NCI-H2107 treated with DMSO at 0.1 percent for 48 hours (cell line): Measurements from ENCODE around the gene OR8D2.

Experiments
- DNase-seq: peaks from one replicate; lab custom pipeline; 2025; ENCODE audit not compliant: unreplicated experiment; lab: John Stamatoyannopoulos, UW

OR8D2 gene

GRCh38 chr11:124320097-124320496 is at the start of gene OR8D2:
Gene OR8D2, minus strand, starts transcription at chr11:124320197. Its CDS starts 0 bp downstream, at chr11:124320197.
- DNase-seq, result no peak

DNA sequence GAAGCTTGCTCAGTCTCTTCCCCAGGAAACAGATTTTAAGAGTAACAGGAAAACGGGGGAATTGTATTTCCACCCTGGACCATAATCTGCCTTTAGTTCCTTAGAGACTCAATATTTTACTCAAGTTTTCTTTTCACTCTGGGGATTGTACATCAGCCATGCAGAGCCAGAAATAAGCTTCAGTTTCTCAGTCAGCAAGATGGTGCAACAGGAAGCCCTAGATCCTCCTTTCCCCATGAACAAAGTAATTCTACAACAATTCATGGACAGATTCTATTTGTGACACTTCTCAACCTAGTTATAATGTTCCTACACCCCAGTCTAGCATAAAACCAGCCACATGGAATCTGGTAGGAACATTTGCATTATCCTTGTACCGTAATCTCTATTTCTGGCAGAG is 39.6 kb upstream of the OR8D2 start:
- no peak for DNase-seq

DNA sequence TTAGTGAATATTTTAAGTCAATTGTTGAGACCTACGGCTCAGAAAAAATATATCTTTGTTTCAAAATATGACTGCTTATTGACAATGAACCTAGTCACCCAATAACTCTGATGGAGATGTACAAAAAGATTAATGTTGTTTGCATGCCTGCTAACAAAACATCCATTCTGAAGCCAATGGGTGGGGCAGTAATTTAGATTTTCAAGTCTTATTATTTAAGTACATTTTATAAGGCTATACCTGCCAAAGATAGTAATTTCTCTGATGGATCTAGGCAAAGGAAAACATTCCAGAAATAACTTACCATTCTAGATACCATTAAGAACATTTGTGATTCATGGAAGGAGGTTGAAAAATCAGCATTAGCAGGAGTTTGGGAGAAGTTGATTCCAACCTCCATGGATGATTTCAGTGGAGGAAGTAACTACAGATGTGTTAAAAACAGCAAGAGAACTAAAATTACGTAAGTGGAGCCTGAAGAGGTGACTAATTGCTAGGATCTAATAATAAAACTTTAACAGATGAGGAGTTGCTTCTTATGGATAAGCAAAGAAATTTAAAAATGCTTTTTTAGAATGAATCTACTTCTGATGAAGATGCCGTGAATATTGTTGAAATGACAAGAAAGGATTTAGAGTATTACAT is 26.4 kb upstream of the OR8D2 start:
- no peak for DNase-seq

- DNase-seq, result no peak
These were observed 24.3 kb upstream of the OR8D2 start for GRCh38 chr11:124344346-124344745.

- no peak for DNase-seq
These were observed 20.1 kb upstream of the OR8D2 start for GRCh38 chr11:124340142-124340447.

- no peak for DNase-seq
These were observed 19.6 kb upstream of the OR8D2 start for GRCh38 chr11:124339396-124340141.

- no peak for DNase-seq
These were observed 11.9 kb upstream of the OR8D2 start for GRCh38 chr11:124331873-124332272.

- DNase-seq, result no peak
These were observed 9.9 kb upstream of the OR8D2 start for GRCh38 chr11:124329787-124330478.

DNA sequence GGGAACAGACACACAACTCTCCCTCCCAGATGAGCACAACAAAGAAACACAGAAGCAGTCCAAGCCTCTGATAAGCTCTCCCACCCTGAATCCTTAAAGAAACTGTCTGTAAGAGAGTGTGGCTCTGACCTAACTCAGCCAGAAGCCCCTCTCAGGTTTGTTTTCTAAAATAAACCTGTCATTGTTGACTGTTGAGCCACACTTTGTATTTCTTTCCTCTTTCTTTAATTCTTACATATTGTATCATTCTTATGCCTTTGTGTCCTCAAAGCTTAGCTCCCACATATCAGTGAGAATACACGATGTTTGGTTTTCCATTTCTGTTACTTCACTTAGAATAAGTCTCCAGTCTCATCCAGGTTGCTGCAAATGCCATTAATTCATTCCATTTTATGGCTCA is 7.8 kb upstream of the OR8D2 start:
- DNase-seq, result no peak

GRCh38 chr11:124322356-124322755 is 2.4 kb upstream of the OR8D2 start:
- DNase-seq, result no peak

GRCh38 chr11:124315052-124315451 is 4.9 kb downstream of the OR8D2 start:
- DNase-seq, result no peak

DNA sequence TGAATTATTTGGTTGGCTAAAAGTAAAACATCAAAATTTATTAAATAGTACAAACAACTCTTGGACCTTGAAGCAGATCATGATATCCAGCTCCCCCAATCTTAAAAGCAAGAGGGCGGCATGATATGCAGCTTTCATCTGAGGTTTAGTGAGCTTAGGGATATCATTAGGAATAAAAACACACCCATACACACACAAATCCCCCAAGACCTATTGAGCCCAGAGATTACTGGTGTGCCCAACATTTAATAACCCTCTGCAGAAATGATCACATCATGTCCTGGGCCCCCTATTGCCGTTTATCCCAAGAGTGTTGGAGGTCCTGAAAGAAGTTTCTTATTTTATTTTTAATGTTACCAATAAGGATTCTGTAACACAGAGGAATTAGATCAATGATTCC is 6.1 kb downstream of the OR8D2 start, which contains the start of gene OR8D1:
TSS of gene OR8D1 (minus strand) at position 101 of the 400 bp plus-strand sequence. CDS start 3,183 bp downstream, outside the sequence.
- no peak for DNase-seq

GRCh38 chr11:124313131-124313530 is 6.9 kb downstream of the OR8D2 start:
- DNase-seq, result no peak

DNA sequence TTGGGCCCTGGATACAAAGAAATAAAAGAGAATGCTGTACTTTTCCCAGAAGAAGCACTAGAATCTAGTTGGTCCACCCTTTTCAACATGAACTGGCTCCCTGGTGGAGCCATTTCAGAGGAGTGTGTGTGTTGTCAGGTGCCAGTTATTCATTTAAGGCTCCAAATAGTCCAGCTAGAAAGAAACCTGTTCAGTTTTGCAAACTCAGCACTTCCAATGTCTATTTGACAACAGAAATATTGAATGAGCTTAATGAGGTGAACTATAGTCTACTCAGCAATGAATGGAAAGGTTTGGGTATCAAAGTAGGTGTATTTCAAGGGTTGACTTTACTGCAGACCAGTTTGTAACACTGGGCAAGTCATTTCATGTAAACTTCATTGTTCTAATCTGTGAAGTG is 8.3 kb downstream of the OR8D2 start:
- no peak for DNase-seq

GRCh38 chr11:124311269-124311668 is 8.7 kb downstream of the OR8D2 start:
- no peak for DNase-seq

DNA sequence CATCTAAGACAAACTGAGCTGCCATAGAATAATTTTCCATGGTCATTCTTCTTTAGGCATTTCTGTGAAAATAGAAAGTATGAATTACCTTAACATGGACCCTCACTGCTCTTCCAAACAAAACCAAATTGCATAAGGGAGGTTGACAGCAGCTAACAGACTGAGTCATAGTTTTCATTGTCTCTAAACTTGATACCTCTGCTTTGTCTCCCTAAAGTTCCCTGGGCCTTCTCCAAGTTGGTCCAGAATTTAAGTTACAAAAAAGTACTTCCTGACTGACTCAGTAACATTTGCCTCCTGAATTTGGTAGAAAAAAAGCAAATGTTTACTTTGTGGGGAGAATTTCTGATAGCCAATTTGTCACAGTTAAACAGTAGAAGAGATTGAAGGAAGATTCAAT is 9.3 kb downstream of the OR8D2 start:
- no peak for DNase-seq

GRCh38 chr11:124307093-124307492 is 12.9 kb downstream of the OR8D2 start:
- no peak for DNase-seq

DNA sequence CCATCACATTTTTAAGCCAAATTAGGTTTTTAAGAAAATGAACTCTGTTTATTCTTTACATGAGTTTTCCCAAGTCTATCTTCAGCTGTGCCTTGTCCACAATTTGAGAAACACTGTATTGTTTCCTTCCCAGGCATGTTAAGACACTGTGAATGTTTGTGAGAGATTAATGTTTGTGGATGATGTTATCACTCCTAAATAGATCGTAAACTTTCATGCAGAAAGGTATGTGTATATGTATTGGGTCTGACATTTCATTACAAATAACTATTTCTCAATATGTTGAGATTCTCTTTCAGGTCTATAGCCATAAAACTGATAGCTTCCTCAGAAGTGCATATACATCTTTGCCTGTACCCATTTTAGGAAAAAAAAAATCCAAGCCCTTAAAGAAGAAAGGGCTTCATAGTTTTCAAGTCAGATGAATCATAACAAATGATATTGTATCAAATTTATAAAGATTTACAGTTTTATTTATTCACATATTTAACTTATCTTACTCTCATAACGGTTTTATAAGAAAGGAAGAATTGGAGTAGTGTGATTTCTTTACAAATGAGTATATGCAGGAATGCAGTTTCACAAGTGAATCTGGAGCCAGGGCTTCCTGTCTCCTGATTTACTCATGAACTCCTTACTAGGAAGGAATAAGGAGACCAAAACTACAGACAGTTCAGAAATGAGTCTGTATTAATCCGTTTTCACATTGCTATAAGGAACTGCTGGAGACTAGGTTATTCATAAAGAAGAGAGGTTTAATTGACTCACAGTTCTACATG is 17.5 kb downstream of the OR8D2 start:
- no peak for DNase-seq

DNA sequence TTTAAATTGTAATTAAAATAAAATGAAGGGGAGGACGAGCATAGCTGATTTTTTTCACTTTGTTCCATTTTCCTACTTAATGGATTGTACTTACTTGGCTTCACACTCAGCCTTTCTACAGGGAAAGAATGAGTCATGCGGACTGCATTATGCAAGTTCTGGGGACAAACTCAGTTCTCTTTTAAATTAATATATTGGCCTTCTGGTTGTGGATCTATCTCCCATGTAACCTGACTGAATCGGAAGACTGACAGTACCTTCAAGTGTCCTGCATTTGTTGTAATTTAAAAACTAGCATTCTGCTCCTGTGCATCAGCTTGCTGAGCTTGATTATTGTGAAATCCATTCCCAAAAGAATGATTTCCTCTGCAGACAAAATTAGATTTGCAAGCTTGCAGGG is 18.4 kb downstream of the OR8D2 start:
- DNase-seq, result no peak

- DNase-seq, result no peak
These were observed 22.1 kb downstream of the OR8D2 start for GRCh38 chr11:124297921-124298320.

GRCh38 chr11:124296016-124296415 is 24.0 kb downstream of the OR8D2 start:
- DNase-seq, result no peak
